Activated CD4-positive, alpha-beta T cell treated with anti-CD3 and anti-CD28 coated beads, Interleukin-2, amount 10 ng/mL, durations not matched to agents 7 days and 5 days (primary cell): ENCODE data around the gene EFNB2. TPM values are rescaled to one million over a fixed set of nuclear protein-coding genes. Genes with fewer than 3 reads are reported as not detected.

ENCODE experiments used
- CTCF ChIA-PET: fragments of 350-600 bp; sonication (Branson Sonifier 250); formaldehyde crosslinking; loops from one replicate; lab custom pipeline; 2021; ENCODE audit warnings: antibody characterized with exemption; lab: Charles Lee
- POLR2A ChIA-PET: fragments of 350-600 bp; sonication (Branson Sonifier 250); formaldehyde crosslinking; loops from one replicate; lab custom pipeline; 2021; ENCODE audit warnings: antibody characterized with exemption; lab: Charles Lee
- DNase-seq: peaks from one replicate; pipeline ENCODE4 v3.0.0-alpha.2; 2020
- H3K27ac Mint-ChIP-seq: one replicate; pipeline ENCODE4 v1.8.0; 2021; ENCODE audit warnings: mild to moderate bottlenecking, moderate library complexity, mixed read lengths
- H3K27me3 Mint-ChIP-seq: one replicate; pipeline ENCODE4 v1.8.0; 2021; ENCODE audit warnings: mixed read lengths
- H3K36me3 Mint-ChIP-seq: one replicate; pipeline ENCODE4 v1.8.0; 2021; ENCODE audit warnings: low read depth, mixed read lengths
- H3K4me1 Mint-ChIP-seq: one replicate; pipeline ENCODE4 v1.8.0; 2021; ENCODE audit warnings: mixed read lengths
- H3K4me3 Mint-ChIP-seq: one replicate; pipeline ENCODE4 v1.8.0; 2021; ENCODE audit warnings: mild to moderate bottlenecking, moderate library complexity, mixed read lengths
- H3K9me3 Mint-ChIP-seq: one replicate; pipeline ENCODE4 v1.8.0; 2021; ENCODE audit warnings: mixed read lengths
- total RNA-seq, 2 experiments: library from RNA; stranded (reverse); gene quantifications; one replicate each; pipeline ENCODE4 v1.2.3, GENCODE V29; 2021

Gene EFNB2
- total RNA-seq, 2 experiments from 2014 or later: 0.04 to 0.10 TPM

DNA sequence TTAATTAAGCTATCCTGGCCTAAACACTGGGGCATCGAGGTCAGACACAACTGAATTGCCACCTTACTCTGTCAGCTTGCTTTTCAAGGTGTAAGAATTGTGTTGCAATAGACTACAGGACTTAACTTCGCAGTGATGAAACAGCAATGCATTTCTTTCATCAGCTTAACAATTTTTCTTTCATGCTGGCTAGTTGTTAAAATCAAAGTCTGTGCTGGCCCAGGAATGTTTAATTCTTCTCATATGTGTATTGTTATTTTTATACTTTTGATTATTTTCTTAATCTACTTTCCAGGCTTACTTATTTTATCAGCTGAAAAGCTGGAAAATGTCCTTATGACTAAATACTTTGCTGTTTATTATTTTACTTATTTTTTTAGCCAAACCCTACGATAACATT is 79.7 kb downstream of the EFNB2 start:
- Mint-ChIP-seq H3K27me3 (peaks cover 3% of the 10 kb centered on the region), H3K27ac (no peak overlapping the region)
- CTCF ChIA-PET: no interaction called here

DNA sequence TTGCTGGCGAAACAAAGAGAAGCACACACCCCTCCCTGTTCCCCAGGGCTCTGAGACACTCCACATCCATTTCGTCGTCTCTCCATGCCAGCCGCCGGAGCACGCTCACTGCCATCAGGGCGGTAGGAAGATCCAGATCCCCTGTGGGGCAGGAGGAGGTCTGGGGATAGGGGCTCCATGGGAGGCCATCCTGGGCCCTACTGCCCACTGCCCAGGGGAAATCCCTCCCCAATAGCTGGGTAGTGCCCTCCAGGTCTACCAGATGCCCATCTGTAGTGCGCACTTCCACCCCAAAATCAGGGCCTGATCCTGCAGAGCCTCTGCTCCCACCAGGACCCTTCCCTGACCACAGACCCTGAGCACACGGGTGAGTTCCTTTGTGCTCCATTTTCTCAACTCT is 80.3 kb downstream of the EFNB2 start:
- DNase-seq: no peak
- ChIA-PET CTCF (no interaction called here), POLR2A (no interaction called here)
- Mint-ChIP-seq H3K4me1 (no peaks in the 10 kb centered on the region), H3K9me3 (no peaks in the 10 kb centered on the region), H3K36me3 (no peaks in the 10 kb centered on the region), H3K4me3 (no peak overlapping the region), H3K27me3 (peaks cover 3% of the 10 kb centered on the region), H3K27ac (no peak overlapping the region)

More for the DNA sequence above, 79.7 kb downstream of the EFNB2 start:
- Mint-ChIP-seq H3K9me3 (no peaks in the 10 kb centered on the region), H3K4me1 (no peaks in the 10 kb centered on the region), H3K4me3 (no peak overlapping the region), H3K36me3 (no peaks in the 10 kb centered on the region)
- no peak for DNase-seq
- POLR2A ChIA-PET: no interaction called here

DNA sequence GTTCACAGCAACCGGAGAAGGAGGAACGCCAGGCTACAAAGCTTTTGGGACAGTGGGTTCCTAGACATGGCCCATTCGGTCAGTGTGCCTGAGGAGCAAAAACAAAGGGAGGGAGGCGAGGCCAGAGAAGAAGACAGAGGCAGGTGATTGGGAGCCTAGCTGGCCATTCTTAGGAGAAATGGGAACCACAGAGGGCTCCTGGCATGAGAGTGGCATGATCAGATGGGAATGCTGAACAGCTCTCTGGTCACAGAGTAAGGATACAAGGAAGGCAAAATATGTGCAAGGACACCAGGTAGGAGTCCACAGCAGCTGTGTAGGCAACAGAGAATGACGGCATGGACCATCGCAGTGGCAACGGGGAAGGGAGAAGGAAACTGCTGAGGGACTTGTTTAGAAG is 82.4 kb downstream of the EFNB2 start:
- no peak overlapping the region for H3K27ac Mint-ChIP-seq
- peaks cover 4% of the 10 kb centered on the region for H3K27me3 Mint-ChIP-seq
- DNase-seq: no peak
- H3K4me3 Mint-ChIP-seq: no peak overlapping the region
- H3K36me3 Mint-ChIP-seq: no peaks in the 10 kb centered on the region
- H3K9me3 Mint-ChIP-seq: no peaks in the 10 kb centered on the region
- H3K4me1 Mint-ChIP-seq: no peaks in the 10 kb centered on the region
- ChIA-PET POLR2A (no interaction called here), CTCF (interaction anchor here (0.6 kb wide), 1 partner anchor 176 kb away, joined by 3 read pairs; no protein-coding TSS in a partner anchor)

DNA sequence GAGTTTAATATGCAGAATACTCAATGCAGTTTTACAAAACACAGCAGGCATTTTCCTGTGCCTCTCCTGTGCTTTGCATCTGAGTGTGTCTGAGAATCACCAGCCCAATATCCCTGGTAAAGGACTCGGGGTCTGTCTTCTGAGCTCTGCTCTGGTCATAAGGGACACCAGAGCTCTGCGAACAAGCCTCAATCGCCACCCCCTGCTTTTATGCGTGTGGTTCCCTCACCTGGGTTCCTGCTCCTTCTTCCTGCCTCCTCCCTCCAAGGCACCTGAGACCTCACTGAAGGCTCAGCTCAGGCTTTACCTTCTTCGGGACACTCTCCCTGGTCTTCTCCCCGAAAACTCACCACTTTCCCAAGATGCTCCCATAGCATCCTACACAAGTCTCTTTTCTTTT is 84.5 kb downstream of the EFNB2 start:
- ChIA-PET POLR2A (no interaction called here), CTCF (interaction anchor here (1.0 kb wide), 1 partner anchor 8 kb away, joined by 3 read pairs; no protein-coding TSS in a partner anchor)
- Mint-ChIP-seq H3K9me3 (no peaks in the 10 kb centered on the region), H3K27me3 (peaks cover 4% of the 10 kb centered on the region), H3K4me1 (no peaks in the 10 kb centered on the region), H3K27ac (no peak overlapping the region), H3K4me3 (no peak overlapping the region), H3K36me3 (no peaks in the 10 kb centered on the region)
- DNase-seq: no peak

DNA sequence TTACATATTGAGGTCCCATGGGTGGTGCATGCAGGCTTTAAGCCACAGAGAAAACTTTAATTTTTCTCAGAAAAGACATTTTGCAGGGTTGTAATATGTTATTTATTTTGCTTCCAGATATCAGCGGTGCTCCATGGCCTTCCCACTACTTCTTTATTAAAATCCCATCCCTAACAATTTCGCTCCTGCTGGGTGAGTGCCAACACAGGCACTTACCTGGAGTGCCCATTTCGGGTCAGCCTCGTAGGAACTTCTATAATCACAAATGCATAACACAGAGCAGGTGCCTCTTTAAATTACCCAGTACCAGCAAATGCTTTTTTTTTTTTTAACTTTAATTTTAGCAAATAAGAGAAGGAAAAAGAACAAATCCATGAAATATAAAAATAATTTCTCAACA is 86.4 kb downstream of the EFNB2 start:
- Mint-ChIP-seq H3K4me1 (no peaks in the 10 kb centered on the region), H3K36me3 (no peaks in the 10 kb centered on the region), H3K27ac (no peak overlapping the region), H3K4me3 (no peak overlapping the region), H3K27me3 (peaks cover 4% of the 10 kb centered on the region), H3K9me3 (no peaks in the 10 kb centered on the region)
- ChIA-PET POLR2A (no interaction called here), CTCF (no interaction called here)
- no peak for DNase-seq

DNA sequence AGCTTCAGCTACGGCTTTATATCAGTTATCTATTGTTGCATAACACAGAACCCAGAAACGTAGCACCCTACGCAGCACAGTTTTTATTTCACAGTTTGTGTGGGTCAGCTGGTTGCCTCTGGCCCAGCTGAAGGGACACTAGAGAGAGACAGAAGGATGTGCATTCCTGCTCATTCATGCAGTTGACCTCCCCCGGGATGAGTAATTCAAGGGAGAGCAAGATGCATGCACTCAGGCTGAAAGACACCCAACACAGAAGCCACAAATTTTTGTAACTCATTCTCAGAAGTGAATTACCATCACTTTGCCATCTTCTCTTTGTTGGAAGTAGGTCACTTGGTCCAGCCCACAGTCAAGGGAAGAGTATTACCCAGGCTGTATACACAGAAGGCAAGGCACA is 89.5 kb downstream of the EFNB2 start:
- no peak overlapping the region for H3K27ac Mint-ChIP-seq
- no peaks in the 10 kb centered on the region for H3K9me3 Mint-ChIP-seq
- peaks cover 2% of the 10 kb centered on the region for H3K27me3 Mint-ChIP-seq
- DNase-seq: no peak
- H3K4me1 Mint-ChIP-seq: no peaks in the 10 kb centered on the region
- CTCF ChIA-PET: no interaction called here
- no peaks in the 10 kb centered on the region for H3K36me3 Mint-ChIP-seq
- H3K4me3 Mint-ChIP-seq: no peak overlapping the region
- POLR2A ChIA-PET: no interaction called here

DNA sequence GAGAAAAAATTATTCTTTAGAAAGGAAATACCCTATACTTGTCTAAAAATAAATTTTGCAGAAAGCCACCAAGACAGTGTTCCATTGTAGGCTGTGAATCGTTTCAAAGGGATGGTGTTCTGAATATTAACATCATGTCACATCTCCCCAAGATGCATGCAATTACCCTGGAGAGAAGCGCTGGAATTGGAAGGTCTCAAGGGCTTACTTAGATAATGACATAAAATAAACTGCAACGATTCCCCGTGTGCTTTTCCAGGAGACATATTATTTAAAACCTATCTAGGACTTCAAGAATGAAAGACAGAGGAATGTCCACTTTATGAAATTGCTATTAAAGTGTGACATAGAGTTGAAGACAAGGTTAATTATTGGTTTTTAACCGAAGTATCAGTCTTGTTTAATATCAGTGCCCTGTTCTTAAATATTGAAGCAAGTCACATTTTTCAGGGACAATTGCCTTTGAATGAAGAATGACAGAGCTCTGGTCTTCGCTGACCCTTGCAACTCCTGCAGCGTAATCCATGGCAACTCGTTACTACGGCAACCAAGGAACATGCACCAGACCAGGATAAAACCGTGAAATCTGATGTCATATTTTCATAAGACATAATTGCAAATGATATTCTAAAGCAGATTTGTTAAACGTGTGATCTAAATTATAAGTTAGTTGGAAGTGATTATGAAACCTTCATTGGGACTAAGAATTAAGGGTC is 91.7 kb downstream of the EFNB2 start:
- Mint-ChIP-seq H3K4me1 (no peaks in the 10 kb centered on the region), H3K9me3 (no peaks in the 10 kb centered on the region), H3K4me3 (no peak overlapping the region), H3K36me3 (no peaks in the 10 kb centered on the region), H3K27ac (no peak overlapping the region), H3K27me3 (peaks cover 2% of the 10 kb centered on the region)
- DNase-seq: no peak
- ChIA-PET CTCF (no interaction called here), POLR2A (no interaction called here)

DNA sequence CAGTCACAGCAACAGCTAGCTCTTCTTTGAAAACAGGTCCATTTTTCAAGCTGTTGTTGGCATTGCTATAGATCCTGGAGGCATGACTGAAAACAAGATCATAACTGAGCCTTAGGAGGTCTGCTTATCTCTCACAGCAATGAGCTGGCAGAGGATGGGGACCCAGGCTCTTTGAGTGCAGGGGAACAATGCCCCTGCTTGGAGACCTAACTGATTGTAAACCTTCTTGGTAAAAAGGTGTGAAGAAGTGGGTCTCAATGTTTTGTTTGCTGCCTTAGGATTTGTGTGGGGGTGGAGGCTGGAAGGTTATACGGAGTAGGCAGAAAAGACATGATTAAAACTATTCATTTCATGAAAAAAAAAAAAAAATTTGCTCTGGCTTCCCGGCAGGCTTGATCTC is 94.6 kb downstream of the EFNB2 start:
- no peak overlapping the region for H3K27ac Mint-ChIP-seq
- DNase-seq: no peak
- POLR2A ChIA-PET: no interaction called here

More for the DNA sequence above, 94.6 kb downstream of the EFNB2 start:
- no peak overlapping the region for H3K4me3 Mint-ChIP-seq
- CTCF ChIA-PET: no interaction called here
- H3K9me3 Mint-ChIP-seq: no peaks in the 10 kb centered on the region
- H3K36me3 Mint-ChIP-seq: no peaks in the 10 kb centered on the region
- H3K4me1 Mint-ChIP-seq: no peaks in the 10 kb centered on the region
- peaks cover 2% of the 10 kb centered on the region for H3K27me3 Mint-ChIP-seq

Other genes starting within 250 kb of the EFNB2 start
- 100 to 1,000 TPM; 119 to 132 TPM for gene ARGLU1, start 32.5 kb upstream of the EFNB2 start, total RNA-seq